ENCODE results near the gene TMEM106A.
"Not testable (repeated sequence)": the region's sequence is repeated elsewhere in the genome, so short reads cannot be mapped to it uniquely, and the experiment has no call there.

Gene TMEM106A

GRCh38 chr17:43186656-43187055 lies 25.0 kb upstream of the TMEM106A start:
- H3K4me3 ChIP-seq (ENCODE audit: low read length); H3K4me1 ChIP-seq (ENCODE audit: insufficient read depth, low read length); H3K27me3 ChIP-seq (ENCODE audit: insufficient read depth, low read length); H3K9me3 ChIP-seq (ENCODE audit: insufficient read depth, low read depth, low read length); H3K9ac ChIP-seq (ENCODE audit: low read depth, low read length); H3K27ac ChIP-seq (ENCODE audit: low read length): not testable (repeated sequence)
- peaks cover 39% of the 10 kb centered on the region for H3K36me3 ChIP-seq (ENCODE audit: insufficient read depth, low read depth, low read length)

DNA sequence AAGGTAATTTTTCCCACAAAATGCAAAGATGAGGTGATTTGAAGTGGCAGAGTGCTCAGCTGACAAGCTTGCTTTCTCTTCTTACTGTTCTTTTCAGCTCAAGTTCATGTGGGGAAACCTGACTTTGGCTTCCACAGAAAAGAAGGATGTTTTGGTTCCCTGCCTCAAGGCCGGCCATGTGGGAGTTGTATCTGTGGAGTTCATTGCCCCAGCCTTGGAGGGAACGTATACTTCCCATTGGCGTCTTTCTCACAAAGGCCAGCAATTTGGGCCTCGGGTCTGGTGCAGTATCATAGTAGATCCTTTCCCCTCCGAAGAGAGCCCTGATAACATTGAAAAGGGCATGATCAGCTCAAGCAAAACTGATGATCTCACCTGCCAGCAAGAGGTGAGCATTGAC lies 18.4 kb upstream of the TMEM106A start:
- no peak overlapping the region for H3K9ac ChIP-seq (ENCODE audit: low read depth, low read length)
- H3K36me3 ChIP-seq (ENCODE audit: insufficient read depth, low read depth, low read length), result peaks cover 78% of the 10 kb centered on the region
- H3K4me3 ChIP-seq (ENCODE audit: low read length), result no peak overlapping the region
- no peaks in the 10 kb centered on the region for H3K4me1 ChIP-seq (ENCODE audit: insufficient read depth, low read length)
- no peaks in the 10 kb centered on the region for H3K9me3 ChIP-seq (ENCODE audit: insufficient read depth, low read depth, low read length)
- H3K27ac ChIP-seq (ENCODE audit: low read length), result no peak overlapping the region
- no peaks in the 10 kb centered on the region for H3K27me3 ChIP-seq (ENCODE audit: insufficient read depth, low read length)

DNA sequence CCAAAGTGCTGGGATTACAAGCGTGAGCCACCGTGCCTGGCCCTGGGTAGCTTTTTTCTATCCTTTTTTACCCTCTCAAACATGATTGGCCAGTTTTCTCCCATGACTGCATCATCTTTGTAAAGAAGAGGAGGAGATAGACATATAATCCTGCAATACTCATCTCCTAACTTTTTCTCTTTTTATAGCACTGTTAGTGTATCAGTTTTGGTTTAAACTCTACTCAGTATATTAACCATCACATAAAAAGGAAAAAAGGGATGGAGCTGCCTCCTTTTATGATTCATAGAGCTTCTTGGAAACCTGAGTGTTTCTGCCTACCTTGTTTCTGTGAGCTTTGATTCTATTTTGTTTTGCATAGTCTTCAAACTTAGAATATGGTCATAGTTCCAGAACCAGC lies 12.0 kb upstream of the TMEM106A start:
- no peak overlapping the region for H3K27ac ChIP-seq (ENCODE audit: low read length)
- peaks cover 65% of the 10 kb centered on the region for H3K36me3 ChIP-seq (ENCODE audit: insufficient read depth, low read depth, low read length)
- H3K9me3 ChIP-seq (ENCODE audit: insufficient read depth, low read depth, low read length), result no peaks in the 10 kb centered on the region
- H3K9ac ChIP-seq (ENCODE audit: low read depth, low read length), result no peak overlapping the region
- no peak overlapping the region for H3K4me3 ChIP-seq (ENCODE audit: low read length)
- no peaks in the 10 kb centered on the region for H3K4me1 ChIP-seq (ENCODE audit: insufficient read depth, low read length)
- no peaks in the 10 kb centered on the region for H3K27me3 ChIP-seq (ENCODE audit: insufficient read depth, low read length)

GRCh38 chr17:43200127-43200526 lies 11.5 kb upstream of the TMEM106A start:
- no peaks in the 10 kb centered on the region for H3K9me3 ChIP-seq (ENCODE audit: insufficient read depth, low read depth, low read length)
- no peak overlapping the region for H3K27ac ChIP-seq (ENCODE audit: low read length)
- H3K27me3 ChIP-seq (ENCODE audit: insufficient read depth, low read length), result no peaks in the 10 kb centered on the region
- H3K9ac ChIP-seq (ENCODE audit: low read depth, low read length), result no peak overlapping the region
- peaks cover 63% of the 10 kb centered on the region for H3K36me3 ChIP-seq (ENCODE audit: insufficient read depth, low read depth, low read length)
- no peaks in the 10 kb centered on the region for H3K4me1 ChIP-seq (ENCODE audit: insufficient read depth, low read length)
- H3K4me3 ChIP-seq (ENCODE audit: low read length), result no peak overlapping the region

GRCh38 chr17:43203013-43203412 lies 8.7 kb upstream of the TMEM106A start:
- H3K9ac ChIP-seq (ENCODE audit: low read depth, low read length); H3K4me3 ChIP-seq (ENCODE audit: low read length); H3K9me3 ChIP-seq (ENCODE audit: insufficient read depth, low read depth, low read length); H3K27me3 ChIP-seq (ENCODE audit: insufficient read depth, low read length); H3K4me1 ChIP-seq (ENCODE audit: insufficient read depth, low read length); H3K27ac ChIP-seq (ENCODE audit: low read length): not testable (repeated sequence)
- H3K36me3 ChIP-seq (ENCODE audit: insufficient read depth, low read depth, low read length), result peaks cover 44% of the 10 kb centered on the region

- Histone ChIP-seq H3K9me3 (ENCODE audit: insufficient read depth, low read depth, low read length) (no peaks in the 10 kb centered on the region), H3K27me3 (ENCODE audit: insufficient read depth, low read length) (no peaks in the 10 kb centered on the region), H3K4me3 (ENCODE audit: low read length) (peak overlapping the region; percentile 89), H3K36me3 (ENCODE audit: insufficient read depth, low read depth, low read length) (peaks cover 4% of the 10 kb centered on the region; the same call in 1 of the 2 replicates), H3K9ac (ENCODE audit: low read depth, low read length) (no peak overlapping the region), H3K4me1 (ENCODE audit: insufficient read depth, low read length) (no peaks in the 10 kb centered on the region), H3K27ac (ENCODE audit: low read length) (no peak overlapping the region)
These were observed 1.1 kb upstream of the TMEM106A start for GRCh38 chr17:43210576-43210975.

DNA sequence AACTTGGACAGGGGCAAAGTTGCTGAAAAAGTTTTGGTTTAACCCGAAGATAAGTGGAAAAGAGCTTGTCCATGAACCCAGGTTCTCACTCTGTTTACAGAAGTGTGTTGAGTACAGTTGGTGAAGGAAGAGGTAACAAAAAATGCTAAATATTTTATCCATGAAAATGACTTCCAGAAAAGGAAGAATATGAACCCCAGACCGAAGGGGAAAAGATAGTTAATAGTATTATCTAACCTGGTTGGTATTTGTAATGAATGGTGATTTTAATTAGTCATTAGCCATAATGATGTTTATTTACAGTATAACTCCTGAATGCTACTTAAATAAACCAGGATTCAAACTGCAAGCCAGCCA lies 574 bp upstream of the TMEM106A start:
- Histone ChIP-seq H3K4me1 (ENCODE audit: insufficient read depth, low read length) (no peaks in the 10 kb centered on the region), H3K27ac (ENCODE audit: low read length) (no peak overlapping the region), H3K9ac (ENCODE audit: low read depth, low read length) (peak overlapping the region; percentile 71), H3K36me3 (ENCODE audit: insufficient read depth, low read depth, low read length) (peaks cover 4% of the 10 kb centered on the region; the same call in 1 of the 2 replicates), H3K9me3 (ENCODE audit: insufficient read depth, low read depth, low read length) (no peaks in the 10 kb centered on the region), H3K4me3 (ENCODE audit: low read length) (peak overlapping the region; percentile 89), H3K27me3 (ENCODE audit: insufficient read depth, low read length) (no peaks in the 10 kb centered on the region)

DNA sequence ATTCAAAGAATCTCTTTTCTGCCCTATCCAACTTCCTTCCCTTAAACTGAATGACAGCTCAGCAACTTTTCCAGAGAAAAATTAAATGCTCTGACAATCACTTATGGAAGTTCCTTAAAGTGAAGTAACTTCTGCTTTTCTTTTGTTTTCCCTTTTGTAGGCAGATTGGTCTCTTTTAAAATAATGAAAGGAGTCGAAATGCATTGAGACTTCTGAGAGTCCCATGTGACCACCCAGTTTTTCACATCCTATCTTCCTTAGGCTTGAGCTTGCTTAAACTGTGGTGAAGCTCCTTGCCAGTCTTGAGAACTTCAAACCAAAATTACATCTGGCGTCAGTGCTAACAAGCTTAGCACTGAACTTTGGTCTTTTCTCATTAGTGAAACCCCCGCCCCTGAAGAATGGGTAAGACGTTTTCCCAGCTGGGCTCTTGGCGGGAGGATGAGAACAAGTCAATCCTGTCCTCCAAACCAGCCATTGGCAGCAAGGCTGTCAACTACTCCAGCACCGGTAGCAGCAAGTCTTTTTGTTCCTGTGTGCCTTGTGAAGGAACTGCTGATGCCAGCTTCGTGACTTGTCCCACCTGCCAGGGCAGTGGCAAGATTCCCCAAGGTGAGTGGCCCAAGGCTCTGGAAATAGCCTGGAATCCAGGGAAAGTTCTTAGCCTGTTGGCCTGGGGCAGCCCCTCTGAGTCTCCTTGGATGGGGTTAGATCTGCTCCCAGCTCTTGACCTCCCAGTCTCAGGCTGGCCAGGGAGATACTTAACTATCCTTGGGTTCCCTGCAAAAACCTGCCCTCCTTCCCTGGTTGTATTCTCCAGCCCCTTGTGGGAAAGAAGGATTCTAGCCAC lies 1.2 kb downstream of the TMEM106A start:
- Histone ChIP-seq H3K27me3 (ENCODE audit: insufficient read depth, low read length) (no peaks in the 10 kb centered on the region), H3K4me1 (ENCODE audit: insufficient read depth, low read length) (no peaks in the 10 kb centered on the region), H3K36me3 (ENCODE audit: insufficient read depth, low read depth, low read length) (peaks cover 4% of the 10 kb centered on the region; the same call in 1 of the 2 replicates), H3K4me3 (ENCODE audit: low read length) (peak overlapping the region; percentile 89), H3K9ac (ENCODE audit: low read depth, low read length) (peak overlapping the region; percentile 84; the same call in 1 of the 2 replicates), H3K27ac (ENCODE audit: low read length) (no peak overlapping the region), H3K9me3 (ENCODE audit: insufficient read depth, low read depth, low read length) (no peaks in the 10 kb centered on the region)

GRCh38 chr17:43213545-43213944 lies 1.9 kb downstream of the TMEM106A start:
- Histone ChIP-seq H3K36me3 (ENCODE audit: insufficient read depth, low read depth, low read length) (peaks cover 4% of the 10 kb centered on the region; the same call in 1 of the 2 replicates), H3K4me1 (ENCODE audit: insufficient read depth, low read length) (no peaks in the 10 kb centered on the region), H3K4me3 (ENCODE audit: low read length) (no peak overlapping the region), H3K9ac (ENCODE audit: low read depth, low read length) (no peak overlapping the region), H3K9me3 (ENCODE audit: insufficient read depth, low read depth, low read length) (no peaks in the 10 kb centered on the region), H3K27ac (ENCODE audit: low read length) (no peak overlapping the region), H3K27me3 (ENCODE audit: insufficient read depth, low read length) (no peaks in the 10 kb centered on the region)

DNA sequence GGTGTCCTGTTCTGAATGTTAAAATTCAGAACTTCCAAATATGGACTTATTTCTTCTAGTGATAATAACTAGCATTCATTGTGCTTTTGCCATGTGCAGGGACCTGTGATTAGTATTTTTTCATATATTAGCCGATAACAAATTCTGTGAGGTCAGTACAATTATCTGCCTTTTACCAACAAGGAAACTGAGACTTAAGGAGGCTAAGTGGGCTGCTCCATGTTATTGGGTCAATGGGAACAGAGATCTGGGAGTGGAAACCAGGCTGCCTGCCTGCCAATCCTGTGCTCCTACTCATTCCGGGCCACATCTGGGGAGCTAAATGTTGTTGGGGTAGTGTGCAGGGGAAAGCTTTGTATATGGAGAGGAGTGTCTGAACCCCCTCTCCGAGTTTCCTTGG lies 3.7 kb downstream of the TMEM106A start:
- no peaks in the 10 kb centered on the region for H3K9me3 ChIP-seq (ENCODE audit: insufficient read depth, low read depth, low read length)
- H3K4me3 ChIP-seq (ENCODE audit: low read length), result no peak overlapping the region
- H3K36me3 ChIP-seq (ENCODE audit: insufficient read depth, low read depth, low read length), result no peaks in the 10 kb centered on the region; the same call in 1 of the 2 replicates
- H3K27ac ChIP-seq (ENCODE audit: low read length), result no peak overlapping the region
- no peaks in the 10 kb centered on the region for H3K27me3 ChIP-seq (ENCODE audit: insufficient read depth, low read length)
- no peak overlapping the region for H3K9ac ChIP-seq (ENCODE audit: low read depth, low read length)
- no peaks in the 10 kb centered on the region for H3K4me1 ChIP-seq (ENCODE audit: insufficient read depth, low read length)

- H3K4me3 ChIP-seq (ENCODE audit: low read length), result no peak overlapping the region
- no peaks in the 10 kb centered on the region for H3K9me3 ChIP-seq (ENCODE audit: insufficient read depth, low read depth, low read length)
- H3K36me3 ChIP-seq (ENCODE audit: insufficient read depth, low read depth, low read length), result no peaks in the 10 kb centered on the region; the same call in 1 of the 2 replicates
- no peak overlapping the region for H3K27ac ChIP-seq (ENCODE audit: low read length)
- H3K4me1 ChIP-seq (ENCODE audit: insufficient read depth, low read length), result no peaks in the 10 kb centered on the region
- H3K9ac ChIP-seq (ENCODE audit: low read depth, low read length), result no peak overlapping the region
- H3K27me3 ChIP-seq (ENCODE audit: insufficient read depth, low read length), result no peaks in the 10 kb centered on the region
These were observed 4.7 kb downstream of the TMEM106A start for GRCh38 chr17:43216369-43216761.

All from iPS-20b (cell line).